Esophagus squamous epithelium (tissue), 5 donors: ENCODE measurements around the gene DCDC2C. TPM values are rescaled to one million over a fixed set of nuclear protein-coding genes. Genes with fewer than 3 reads are reported as not detected.

Experiments used
- DNase-seq: peaks from one replicate; lab custom pipeline; 2025; lab: John Stamatoyannopoulos, UW
- H3K27ac ChIP-seq, 4 donors: fragments of 200-600 bp; sonication (generic); one replicate each; pipeline ENCODE4 v1.5.1; 2016 to 2019; ENCODE audit warnings: mild to moderate bottlenecking in 1 of 4
- H3K27me3 ChIP-seq, 4 donors: fragments of 200-600 bp; sonication (generic); 1 replicate in 3 of 4; 2 replicates in 1 of 4; pipeline versions ENCODE4 v1.5.1 to v1.6.0; 2017 to 2021; ENCODE audit warnings: antibody characterized with exemption in 1 of 4
- H3K36me3 ChIP-seq, 3 donors: fragments of 200-600 bp; sonication (generic); one replicate each; pipeline ENCODE4 v1.5.1; 2016 to 2019
- H3K4me1 ChIP-seq, 3 donors: fragments of 200-600 bp; sonication (generic); one replicate each; pipeline ENCODE4 v1.5.1; 2017 to 2019
- H3K4me3 ChIP-seq, 4 donors: fragments of 200-600 bp; sonication (generic); 1 replicate in 3 of 4; 2 replicates in 1 of 4; pipeline ENCODE4 v1.5.1; 2016 to 2019; ENCODE audit warnings: mild to moderate bottlenecking in 2 of 4, moderate library complexity in 1 of 4
- H3K9me3 ChIP-seq, 3 donors: fragments of 200-600 bp; sonication (generic); one replicate each; pipeline ENCODE4 v1.5.1; 2016 to 2019
- CTCF ChIP-seq, 6 experiments: fragments of 450-650 bp in 4 of 6; fragments of 200-600 bp in 2 of 6; sonication (generic) in 2 of 6; IDR thresholded peaks; one replicate each; pipeline ENCODE4 v1.5.1; 2016 to 2019; ENCODE audit warnings: antibody characterized with exemption in 6 of 6, mild to moderate bottlenecking in 4 of 6, moderate library complexity in 4 of 6
- POLR2A ChIP-seq, 4 donors: fragments of 450-650 bp; IDR thresholded peaks; one replicate each; pipeline ENCODE4 v1.6.1; 2017; ENCODE audit warnings: antibody characterized with exemption in 4 of 4, mild to moderate bottlenecking in 4 of 4, moderate library complexity in 3 of 4
- WGBS, 2 donors: methylation state at CpG; one replicate each; pipeline ENCODE4 v1.1.5; 2018; 5-methylcytosine and 5-hydroxymethylcytosine counted together
- intact Hi-C: fragments of 100-400 bp; cut with DNase I; formaldehyde crosslinking; loops from one replicate; pipeline ENCODE4 v1.15.0; 2022
- total RNA-seq, 4 donors: library from RNA; depleted of rRNA; stranded (reverse); fragments of >200 nt; gene quantifications; one replicate each; pipeline ENCODE4 v1.1.0, GENCODE V29; 2016
- donor health status: DM: yes; HTN: yes; CAD: no.

DCDC2C gene
- total RNA-seq, 4 donors from 2014 or later: not detected

- intact Hi-C loops: no loop called here
- H3K4me1 ChIP-seq: peaks cover 0 to 12% (median 0%) of the 10 kb centered on the region in 3 donors
- no peaks in the 10 kb centered on the region for H3K9me3 ChIP-seq
- 42 to 45% methylated on average over 17 to 21 of the region's 23 CpGs for WGBS, 2 donors
- no peak overlapping the region for H3K27ac ChIP-seq
- no peak for DNase-seq
- H3K27me3 ChIP-seq: peaks cover 0 to 16% (median 0%) of the 10 kb centered on the region in 4 donors
- H3K4me3 ChIP-seq: peak overlapping the region in 1 of 4 donors; percentile 19
- no peaks in the 10 kb centered on the region for H3K36me3 ChIP-seq
- TF ChIP-seq POLR2A (IDR thresholded peaks at IDR 0.05): no peak
- TF ChIP-seq CTCF (IDR thresholded peaks at IDR 0.05): no peak
These were observed 36.2 kb upstream of the DCDC2C start for GRCh38 chr2:3667151-3667631.

DNA sequence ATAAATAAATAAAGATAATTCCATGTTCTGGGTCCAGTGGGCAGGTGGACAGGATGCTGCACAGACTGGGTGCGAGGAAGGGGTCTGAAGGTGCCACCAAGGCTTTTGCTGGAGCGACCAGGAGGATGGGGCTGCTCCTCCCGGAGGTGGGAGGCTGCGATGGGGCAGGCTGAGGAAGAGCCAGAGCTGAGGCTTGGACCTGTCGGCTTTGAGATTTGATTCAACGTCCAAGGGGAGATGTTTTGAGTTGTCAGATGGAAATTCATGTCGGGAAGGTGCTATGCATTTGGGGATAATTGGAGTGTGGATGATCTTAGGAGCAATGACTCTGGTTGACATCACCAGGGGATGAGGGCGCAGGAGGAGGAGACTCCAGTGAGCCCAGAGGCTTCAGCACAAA, 33.7 kb upstream of the DCDC2C start:
- intact Hi-C loops: no loop called here
- no peak for TF ChIP-seq CTCF (IDR thresholded peaks at IDR 0.05)
- H3K4me3 ChIP-seq: no peak overlapping the region
- DNase-seq: no peak
- no peaks in the 10 kb centered on the region for H3K36me3 ChIP-seq
- H3K4me1 ChIP-seq: peaks cover 0 to 6% (median 0%) of the 10 kb centered on the region in 3 donors
- no peaks in the 10 kb centered on the region for H3K9me3 ChIP-seq
- WGBS, 2 donors: 77 to 85% methylated on average over 8 of the region's 8 CpGs
- H3K27ac ChIP-seq: no peak overlapping the region
- H3K27me3 ChIP-seq: peaks cover 0 to 22% (median 0%) of the 10 kb centered on the region in 4 donors

GRCh38 chr2:3670376-3670775, 33.0 kb upstream of the DCDC2C start:
- TF ChIP-seq CTCF (IDR thresholded peaks at IDR 0.05) (no peak), POLR2A (IDR thresholded peaks at IDR 0.05) (no peak)
- H3K27me3 ChIP-seq: peaks cover 0 to 22% (median 0%) of the 10 kb centered on the region in 4 donors
- H3K9me3 ChIP-seq: no peaks in the 10 kb centered on the region
- H3K36me3 ChIP-seq: no peaks in the 10 kb centered on the region
- WGBS, 2 donors: 65 to 68% methylated on average over 3 to 5 of the region's 15 CpGs
- H3K4me1 ChIP-seq: no peaks in the 10 kb centered on the region
- no peak overlapping the region for H3K4me3 ChIP-seq
- no peak for DNase-seq
- no peak overlapping the region for H3K27ac ChIP-seq
- intact Hi-C loops: no loop called here

GRCh38 chr2:3670941-3671340, 32.4 kb upstream of the DCDC2C start:
- Histone ChIP-seq H3K27ac (no peak overlapping the region), H3K27me3 (peaks cover 0 to 19% (median 0%) of the 10 kb centered on the region in 4 donors), H3K36me3 (no peaks in the 10 kb centered on the region), H3K4me3 (no peak overlapping the region), H3K4me1 (no peaks in the 10 kb centered on the region), H3K9me3 (no peaks in the 10 kb centered on the region)
- TF ChIP-seq CTCF (IDR thresholded peaks at IDR 0.05) (no peak), POLR2A (IDR thresholded peaks at IDR 0.05) (no peak)
- DNase-seq: no peak
- WGBS, 2 donors: 79 to 90% methylated on average over 5 to 9 of the region's 11 CpGs
- intact Hi-C loops: no loop called here

- 69 to 74% methylated on average over 6 to 8 of the region's 9 CpGs for WGBS, 2 donors
- H3K36me3 ChIP-seq: no peaks in the 10 kb centered on the region
- H3K4me3 ChIP-seq: no peak overlapping the region
- no peak overlapping the region for H3K27ac ChIP-seq
- no peak for DNase-seq
- H3K9me3 ChIP-seq: no peaks in the 10 kb centered on the region
- intact Hi-C loops: no loop called here
- no peaks in the 10 kb centered on the region for H3K4me1 ChIP-seq
- peaks cover 0 to 19% (median 0%) of the 10 kb centered on the region in 4 donors for H3K27me3 ChIP-seq
- TF ChIP-seq CTCF (IDR thresholded peaks at IDR 0.05): no peak
- TF ChIP-seq POLR2A (IDR thresholded peaks at IDR 0.05): no peak
These were observed 30.3 kb upstream of the DCDC2C start for GRCh38 chr2:3672861-3673678.
